Renal cortex interstitium (tissue), 11 donors: Measurements from ENCODE around the gene CDX2. TPM values are rescaled to one million over a fixed set of nuclear protein-coding genes. Genes with fewer than 3 reads are reported as not detected.

ENCODE experiments used
- DNase-seq, 11 donors: peaks; one replicate each; pipeline ENCODE4 v3.0.0-alpha.2; 2013; ENCODE audit warnings: low read depth in 9 of 11, low spot score in 4 of 11; ENCODE audit errors: extremely low read depth in 1 of 11
- polyA plus RNA-seq, 3 donors: library from polyadenylated mRNA; unstranded; fragments of 120-200 nt; gene quantifications; one replicate each; pipeline ENCODE4 v1.2.1, GENCODE V29; 2013; ENCODE audit not compliant: insufficient read length in 3 of 3

CDX2 gene
- polyA plus RNA-seq, 3 donors: not detected

- no peak for DNase-seq
Observed at GRCh38 chr13:27921961-27922882, 46.9 kb downstream of the CDX2 start.

GRCh38 chr13:27921421-27921960, 47.6 kb downstream of the CDX2 start:
- DNase-seq: no peak

GRCh38 chr13:27920677-27921420, 48.3 kb downstream of the CDX2 start:
- DNase-seq: no peak

GRCh38 chr13:27919934-27920676, 49.0 kb downstream of the CDX2 start, which contains the start of gene PDX1:
Gene PDX1 (plus strand): TSS chr13:27920000. CDS start chr13:27920139, 139 bp downstream.
- no peak for DNase-seq

GRCh38 chr13:27919659-27919933, 49.5 kb downstream of the CDX2 start:
- no peak for DNase-seq

GRCh38 chr13:27918918-27919658, 50.0 kb downstream of the CDX2 start:
- DNase-seq: no peak

GRCh38 chr13:27918041-27918917, 50.8 kb downstream of the CDX2 start:
- DNase-seq: no peak

- DNase-seq: no peak
Observed at GRCh38 chr13:27917121-27917947, 51.8 kb downstream of the CDX2 start.

- no peak for DNase-seq
Observed at GRCh38 chr13:27915301-27916207, 53.6 kb downstream of the CDX2 start.

GRCh38 chr13:27913160-27913559, 56.0 kb downstream of the CDX2 start:
- no peak for DNase-seq

- no peak for DNase-seq
Observed at GRCh38 chr13:27911521-27911920, 57.6 kb downstream of the CDX2 start.

Other genes starting within 250 kb of the CDX2 start
- gene GSX1, start 176.8 kb downstream of the CDX2 start, polyA plus RNA-seq: not detected
- not detected for gene PDX1, start 49.3 kb downstream of the CDX2 start, polyA plus RNA-seq
- gene URAD, start 19.4 kb upstream of the CDX2 start, polyA plus RNA-seq: not detected
- gene FLT3, start 131.3 kb upstream of the CDX2 start, polyA plus RNA-seq: under 1 TPM; 0.19 to 0.35 (median 0.22) TPM
- 10 to 100 TPM; 44.8 to 62.1 (median 56.9) TPM for gene PAN3, start 169.2 kb upstream of the CDX2 start, polyA plus RNA-seq